Activated CD4-positive, alpha-beta T cell treated with anti-CD3 and anti-CD28 coated beads, Interleukin-2, amount 10 ng/mL, durations not matched to agents 7 days and 5 days (primary cell): ENCODE data around the gene EPGN. TPM values are rescaled to one million over a fixed set of nuclear protein-coding genes. Genes with fewer than 3 reads are reported as not detected.
A peak's percentile ranks its signal among the peaks of the same experiment; 100 is the strongest.

Experiments used
- CTCF ChIA-PET: fragments of 350-600 bp; sonication (Branson Sonifier 250); formaldehyde crosslinking; loops from one replicate; lab custom pipeline; 2021; ENCODE audit warnings: antibody characterized with exemption; lab: Charles Lee
- POLR2A ChIA-PET: fragments of 350-600 bp; sonication (Branson Sonifier 250); formaldehyde crosslinking; loops from one replicate; lab custom pipeline; 2021; ENCODE audit warnings: antibody characterized with exemption; lab: Charles Lee
- DNase-seq: peaks from one replicate; pipeline ENCODE4 v3.0.0-alpha.2; 2020
- H3K27ac Mint-ChIP-seq: one replicate; pipeline ENCODE4 v1.8.0; 2021; ENCODE audit warnings: mild to moderate bottlenecking, moderate library complexity, mixed read lengths
- H3K27me3 Mint-ChIP-seq: one replicate; pipeline ENCODE4 v1.8.0; 2021; ENCODE audit warnings: mixed read lengths
- H3K36me3 Mint-ChIP-seq: one replicate; pipeline ENCODE4 v1.8.0; 2021; ENCODE audit warnings: low read depth, mixed read lengths
- H3K4me1 Mint-ChIP-seq: one replicate; pipeline ENCODE4 v1.8.0; 2021; ENCODE audit warnings: mixed read lengths
- H3K4me3 Mint-ChIP-seq: one replicate; pipeline ENCODE4 v1.8.0; 2021; ENCODE audit warnings: mild to moderate bottlenecking, moderate library complexity, mixed read lengths
- H3K9me3 Mint-ChIP-seq: one replicate; pipeline ENCODE4 v1.8.0; 2021; ENCODE audit warnings: mixed read lengths
- total RNA-seq, 2 experiments: library from RNA; stranded (reverse); gene quantifications; one replicate each; pipeline ENCODE4 v1.2.3, GENCODE V29; 2021

The EPGN gene, protein sequence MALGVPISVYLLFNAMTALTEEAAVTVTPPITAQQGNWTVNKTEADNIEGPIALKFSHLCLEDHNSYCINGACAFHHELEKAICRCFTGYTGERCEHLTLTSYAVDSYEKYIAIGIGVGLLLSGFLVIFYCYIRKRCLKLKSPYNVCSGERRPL
- under 1 TPM; 0.23 to 0.67 TPM for total RNA-seq

DNA sequence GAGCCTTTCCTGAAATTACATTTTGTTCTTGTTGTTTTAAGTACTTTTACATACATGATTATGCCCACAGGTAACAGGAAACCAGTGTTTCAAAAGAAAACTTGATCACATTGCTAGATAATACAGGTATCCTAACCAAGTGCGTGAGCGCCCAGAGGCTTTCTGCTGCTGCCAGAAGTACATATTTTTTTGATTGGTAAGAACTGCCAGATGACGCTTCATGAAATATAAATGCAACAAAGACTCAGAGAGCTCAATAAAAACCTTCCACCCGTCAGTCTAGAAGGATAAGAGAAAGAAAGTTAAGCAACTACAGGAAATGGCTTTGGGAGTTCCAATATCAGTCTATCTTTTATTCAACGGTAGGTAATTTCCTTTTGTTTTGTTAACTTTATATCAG, at the start of gene EPGN:
EPGN (plus strand) TSS at position 256 of the 400 bp plus-strand sequence; CDS start at position 320, 64 bp downstream.
- Mint-ChIP-seq H3K4me3 (peak within 1 kb of the TSS; percentile 26), H3K27me3 (no peaks in the 10 kb centered on the region), H3K36me3 (no peaks in the 10 kb centered on the region), H3K4me1 (peaks cover 12% of the 10 kb centered on the region), H3K9me3 (no peaks in the 10 kb centered on the region), H3K27ac (peak within 1 kb of the TSS; percentile 55)
- ChIA-PET POLR2A (no interaction called here), CTCF (interaction anchor here (0.6 kb wide), 1 partner anchor 119 kb away, joined by 3 read pairs; no protein-coding TSS in a partner anchor)
- DNase-seq: peak; percentile 8

DNA sequence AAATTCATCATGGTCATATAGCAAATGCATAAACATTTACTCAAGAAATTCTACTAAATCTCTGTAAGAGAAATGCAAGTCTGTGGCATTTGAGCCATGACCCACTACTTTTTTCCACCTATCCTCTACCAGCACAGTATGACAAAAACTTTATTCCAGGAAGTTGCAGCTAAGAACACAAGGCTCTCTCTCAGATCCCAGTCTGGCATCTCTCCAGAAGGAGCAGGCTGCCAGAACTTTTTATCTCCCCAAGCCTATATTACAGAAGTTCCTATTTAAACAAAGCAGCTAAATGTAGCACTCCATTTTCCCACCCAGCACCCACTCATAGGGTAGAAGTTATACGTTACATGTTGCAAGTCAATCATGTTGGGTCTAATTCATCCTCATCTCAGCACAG, 49.3 kb upstream of the EPGN start:
- ChIA-PET CTCF (no interaction called here), POLR2A (no interaction called here)
- Mint-ChIP-seq H3K4me3 (no peak overlapping the region), H3K4me1 (no peaks in the 10 kb centered on the region), H3K27ac (no peak overlapping the region), H3K9me3 (no peaks in the 10 kb centered on the region), H3K36me3 (no peaks in the 10 kb centered on the region), H3K27me3 (no peaks in the 10 kb centered on the region)
- DNase-seq: no peak

DNA sequence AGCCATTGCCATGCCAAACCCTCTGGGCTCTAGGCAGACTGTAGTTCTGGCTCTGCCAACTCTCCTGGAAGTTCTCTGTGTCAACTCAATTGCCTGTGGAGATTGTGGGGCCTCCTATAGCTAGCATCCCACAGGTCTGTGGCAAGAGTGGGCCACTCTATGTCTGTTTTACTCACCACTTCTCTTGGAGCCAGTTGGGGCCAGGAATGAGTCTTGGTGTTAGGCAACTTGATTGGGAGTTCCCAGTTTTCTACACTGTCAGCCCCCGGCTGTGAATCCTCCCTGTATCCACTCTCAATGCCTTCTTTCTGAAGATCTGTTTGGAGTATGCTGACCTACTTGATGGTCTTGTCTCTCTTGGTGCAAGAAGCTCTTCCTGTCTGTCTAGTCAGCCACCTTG, 48.2 kb upstream of the EPGN start:
- Mint-ChIP-seq H3K36me3 (no peaks in the 10 kb centered on the region), H3K27ac (no peak overlapping the region), H3K4me3 (no peak overlapping the region), H3K4me1 (no peaks in the 10 kb centered on the region), H3K9me3 (no peaks in the 10 kb centered on the region), H3K27me3 (no peaks in the 10 kb centered on the region)
- no peak for DNase-seq
- CTCF ChIA-PET: no interaction called here
- POLR2A ChIA-PET: no interaction called here

DNA sequence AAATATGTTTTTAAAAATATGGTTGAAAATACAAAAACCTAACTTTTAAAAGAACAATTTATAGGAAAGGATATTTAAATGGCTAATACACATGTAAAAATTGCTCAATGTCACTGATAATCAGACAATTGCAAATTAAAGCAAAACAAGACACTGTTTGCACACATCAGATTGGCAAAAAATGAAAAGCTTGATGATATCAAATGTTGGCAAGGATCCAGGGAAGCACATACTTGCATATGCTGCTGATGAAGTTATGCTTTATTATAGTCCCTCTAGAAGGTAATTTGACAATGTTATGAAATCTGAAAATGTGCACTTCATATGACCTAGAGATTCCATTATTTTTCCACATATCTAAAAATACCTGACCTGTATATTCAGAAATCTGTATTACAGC, 45.7 kb upstream of the EPGN start:
- Mint-ChIP-seq H3K27me3 (no peaks in the 10 kb centered on the region), H3K4me1 (peaks cover under 1% of the 10 kb centered on the region), H3K9me3 (no peaks in the 10 kb centered on the region), H3K27ac (no peak overlapping the region), H3K36me3 (no peaks in the 10 kb centered on the region), H3K4me3 (no peak overlapping the region)
- ChIA-PET POLR2A (no interaction called here), CTCF (no interaction called here)
- no peak for DNase-seq

DNA sequence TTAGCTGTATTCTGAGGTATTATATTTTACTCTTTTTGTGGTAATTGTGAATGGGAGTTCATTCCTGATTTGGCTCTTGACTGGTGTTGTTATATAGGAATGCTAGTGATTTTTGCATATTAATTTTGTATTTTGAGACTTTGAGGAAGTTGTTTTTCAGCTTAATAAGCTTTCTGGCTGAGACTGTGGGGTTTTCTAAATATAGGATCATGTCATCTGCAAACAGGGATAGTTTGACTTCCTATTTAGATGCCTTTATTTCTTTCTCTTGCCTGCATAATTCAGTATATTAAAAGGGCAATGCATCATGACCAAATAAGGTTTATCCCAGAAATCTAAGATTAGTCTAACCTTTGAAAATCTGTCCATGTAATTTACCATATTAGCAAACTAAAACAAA, 44.7 kb upstream of the EPGN start:
- ChIA-PET CTCF (no interaction called here), POLR2A (no interaction called here)
- no peak overlapping the region for H3K27ac Mint-ChIP-seq

DNA sequence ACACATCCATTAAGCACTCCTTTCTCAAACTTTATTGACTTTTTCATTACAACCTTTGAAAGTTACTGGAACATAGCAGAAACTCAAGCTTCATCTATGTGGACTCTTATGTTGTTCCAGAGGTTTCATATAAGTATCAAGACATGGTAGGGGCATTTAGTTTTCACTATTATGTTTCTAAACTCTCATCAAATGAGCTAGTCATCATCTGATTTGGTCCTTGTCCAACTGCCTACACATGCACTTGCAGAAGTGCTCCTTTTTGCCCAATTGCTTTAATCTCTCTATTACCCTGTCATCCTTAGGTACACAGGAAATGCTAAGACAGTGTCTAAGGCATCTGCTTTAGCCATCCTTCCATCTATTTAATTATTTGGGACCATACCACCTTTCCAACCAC, 42.2 kb upstream of the EPGN start:
- Mint-ChIP-seq H3K27ac (no peak overlapping the region), H3K9me3 (peaks cover 2% of the 10 kb centered on the region), H3K4me1 (peaks cover 11% of the 10 kb centered on the region), H3K36me3 (no peaks in the 10 kb centered on the region), H3K4me3 (no peak overlapping the region), H3K27me3 (no peaks in the 10 kb centered on the region)
- CTCF ChIA-PET: no interaction called here
- POLR2A ChIA-PET: no interaction called here
- DNase-seq: no peak

More for the DNA sequence above, 44.7 kb upstream of the EPGN start:
- Mint-ChIP-seq H3K4me1 (peaks cover 10% of the 10 kb centered on the region), H3K4me3 (no peak overlapping the region), H3K27me3 (no peaks in the 10 kb centered on the region), H3K9me3 (no peaks in the 10 kb centered on the region), H3K36me3 (no peaks in the 10 kb centered on the region)
- DNase-seq: no peak

DNA sequence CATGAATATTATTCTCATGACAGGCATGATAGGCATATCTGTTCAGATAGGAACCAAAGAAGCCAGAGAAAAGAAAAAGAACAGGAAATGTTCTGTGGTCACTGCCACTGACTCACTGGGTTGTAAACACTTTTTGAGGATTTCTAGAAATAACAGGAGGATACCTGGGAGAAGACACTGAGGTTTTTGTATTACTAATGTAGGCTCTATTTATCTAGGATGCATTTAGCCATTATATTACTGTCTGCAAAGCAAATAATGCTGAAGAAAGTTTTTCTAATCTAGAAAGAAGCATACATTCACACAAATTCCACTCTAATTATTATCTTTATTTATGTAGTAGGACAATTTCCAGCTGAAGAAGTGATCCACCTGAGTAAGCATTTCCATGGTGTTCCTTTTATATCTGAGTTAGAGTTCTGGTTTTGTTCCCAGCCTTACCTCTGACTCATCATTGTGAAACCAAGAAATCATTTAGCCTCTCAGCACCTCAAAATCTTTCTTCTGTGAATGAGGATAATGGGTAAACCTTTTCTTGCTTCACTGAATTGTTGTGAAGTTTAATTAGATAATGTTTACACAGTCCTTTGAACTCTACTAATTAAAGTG, 40.2 kb upstream of the EPGN start:
- Mint-ChIP-seq H3K4me1 (peaks cover 11% of the 10 kb centered on the region), H3K36me3 (no peaks in the 10 kb centered on the region), H3K9me3 (peaks cover 6% of the 10 kb centered on the region), H3K4me3 (no peak overlapping the region), H3K27ac (no peak overlapping the region), H3K27me3 (no peaks in the 10 kb centered on the region)
- CTCF ChIA-PET: interaction anchor here (1.5 kb wide), 1 partner anchor 12 kb away, joined by 5 read pairs; no protein-coding TSS in a partner anchor
- POLR2A ChIA-PET: no interaction called here
- DNase-seq: no peak

DNA sequence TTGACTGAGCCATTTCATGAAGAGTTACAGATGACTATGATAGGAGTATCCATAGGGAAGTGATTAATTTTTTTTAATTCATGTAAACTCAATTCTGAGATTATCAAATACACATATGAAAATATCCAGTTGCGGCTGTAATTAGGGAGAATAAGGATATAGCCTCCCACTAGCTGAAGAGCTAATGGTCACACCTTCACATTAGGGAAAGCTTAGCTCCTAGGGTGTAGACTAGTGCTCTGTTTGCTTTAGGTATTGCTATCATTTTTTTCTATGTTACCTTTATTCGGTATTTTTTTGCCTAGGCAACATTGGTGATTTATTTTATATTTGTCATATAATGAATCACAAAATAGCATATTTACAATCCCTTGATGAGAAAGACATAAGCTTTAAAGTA, 39.6 kb upstream of the EPGN start:
- Mint-ChIP-seq H3K27me3 (no peaks in the 10 kb centered on the region), H3K4me1 (peaks cover 11% of the 10 kb centered on the region), H3K36me3 (no peaks in the 10 kb centered on the region), H3K9me3 (peaks cover 6% of the 10 kb centered on the region), H3K27ac (no peak overlapping the region), H3K4me3 (no peak overlapping the region)
- no peak for DNase-seq
- POLR2A ChIA-PET: no interaction called here
- CTCF ChIA-PET: no interaction called here

DNA sequence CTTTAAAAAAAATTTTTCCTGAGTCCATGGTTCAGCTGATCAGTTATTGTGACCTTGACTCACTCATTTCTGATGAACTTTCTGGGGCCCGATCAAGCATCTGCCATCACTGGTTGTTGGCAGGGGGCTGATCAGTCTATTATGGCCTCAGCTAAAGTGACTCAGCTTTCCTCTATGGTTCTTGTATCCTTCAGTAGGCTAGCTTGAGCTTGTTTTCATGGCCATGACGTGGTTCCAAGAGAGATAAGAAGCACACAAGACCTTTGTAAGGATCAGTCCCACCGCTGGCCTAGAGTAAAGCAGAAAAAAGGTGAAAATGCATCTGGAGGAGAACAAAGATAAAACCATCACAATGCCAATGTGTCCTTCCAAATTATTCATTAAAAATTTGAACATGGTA, 29.8 kb upstream of the EPGN start:
- no peak for DNase-seq
- Mint-ChIP-seq H3K27me3 (no peaks in the 10 kb centered on the region), H3K27ac (no peak overlapping the region), H3K36me3 (no peaks in the 10 kb centered on the region), H3K9me3 (no peaks in the 10 kb centered on the region), H3K4me1 (no peaks in the 10 kb centered on the region), H3K4me3 (no peak overlapping the region)
- ChIA-PET CTCF (no interaction called here), POLR2A (interaction anchor here (0.6 kb wide), 2 partner anchors 25 to 1430 kb away, joined by 4 read pairs; no protein-coding TSS in a partner anchor)

DNA sequence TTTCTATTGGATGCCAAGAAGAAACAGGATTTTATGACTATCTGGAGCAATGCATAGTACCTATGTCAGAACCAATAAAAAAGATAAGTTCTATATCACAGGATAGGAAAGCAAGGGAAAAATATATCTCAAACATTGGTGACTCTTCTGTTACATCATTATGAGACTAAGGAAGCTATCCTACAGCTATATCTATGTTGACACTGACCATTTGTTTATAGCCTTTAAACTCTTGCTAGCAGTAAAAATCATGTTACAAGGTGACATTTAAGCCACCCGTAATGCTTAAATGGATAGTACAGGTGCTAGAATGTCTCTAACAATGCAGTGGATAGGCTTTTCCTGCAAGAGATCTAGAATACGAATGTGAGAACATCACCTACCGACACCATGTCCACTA, 28.6 kb upstream of the EPGN start:
- Mint-ChIP-seq H3K4me3 (no peak overlapping the region), H3K27me3 (no peaks in the 10 kb centered on the region), H3K36me3 (no peaks in the 10 kb centered on the region), H3K9me3 (no peaks in the 10 kb centered on the region), H3K4me1 (no peaks in the 10 kb centered on the region), H3K27ac (no peak overlapping the region)
- DNase-seq: no peak
- ChIA-PET POLR2A (no interaction called here), CTCF (interaction anchor here (0.6 kb wide), 2 partner anchors 61 to 1568 kb away, joined by 3 to 4 read pairs; no protein-coding TSS in a partner anchor)

DNA sequence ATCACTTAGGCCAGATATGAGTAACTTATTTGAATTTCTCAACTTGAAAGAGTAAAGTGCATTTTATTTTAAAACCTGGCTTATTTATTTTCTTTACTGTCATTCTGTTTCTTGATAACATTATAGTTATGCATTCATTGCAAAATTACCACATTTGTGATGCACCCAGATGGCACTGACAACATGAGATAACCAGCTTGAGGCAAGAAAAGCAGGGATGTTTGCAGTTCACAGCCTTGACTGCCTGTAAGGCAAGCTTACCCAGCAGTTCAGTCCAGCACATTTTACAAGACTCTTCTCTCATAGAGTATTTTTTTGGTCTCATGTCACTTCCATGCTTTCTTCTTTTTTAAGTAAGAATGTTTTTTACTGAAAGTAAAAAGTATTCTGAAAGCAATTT, 25.3 kb upstream of the EPGN start:
- CTCF ChIA-PET: no interaction called here
- H3K36me3 Mint-ChIP-seq: no peaks in the 10 kb centered on the region
- H3K27me3 Mint-ChIP-seq: no peaks in the 10 kb centered on the region
- H3K4me1 Mint-ChIP-seq: no peaks in the 10 kb centered on the region
- H3K4me3 Mint-ChIP-seq: no peak overlapping the region
- DNase-seq: no peak
- POLR2A ChIA-PET: no interaction called here
- H3K9me3 Mint-ChIP-seq: no peaks in the 10 kb centered on the region
- no peak overlapping the region for H3K27ac Mint-ChIP-seq

DNA sequence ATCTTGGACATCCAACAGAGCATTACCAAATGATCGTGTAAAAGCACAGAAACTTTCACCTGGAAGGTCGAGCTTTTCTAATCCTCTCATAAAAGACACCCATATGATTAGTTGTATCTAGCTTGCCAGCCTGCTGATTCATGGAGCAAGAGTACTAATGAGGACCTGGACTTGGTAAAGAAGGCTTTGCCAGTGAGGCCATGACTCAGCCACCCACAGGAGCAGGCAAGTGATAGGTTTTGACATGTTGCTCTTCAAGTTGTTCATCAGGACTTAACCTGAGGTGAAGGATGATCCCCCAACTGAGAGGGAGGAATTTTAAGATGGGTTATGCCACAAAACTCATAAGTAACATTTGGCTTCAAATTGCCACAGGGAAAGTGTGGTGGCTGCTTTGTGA, 24.7 kb upstream of the EPGN start:
- Mint-ChIP-seq H3K4me3 (no peak overlapping the region), H3K9me3 (no peaks in the 10 kb centered on the region), H3K4me1 (no peaks in the 10 kb centered on the region), H3K27me3 (no peaks in the 10 kb centered on the region), H3K27ac (no peak overlapping the region), H3K36me3 (no peaks in the 10 kb centered on the region)
- CTCF ChIA-PET: no interaction called here
- no peak for DNase-seq
- POLR2A ChIA-PET: no interaction called here

DNA sequence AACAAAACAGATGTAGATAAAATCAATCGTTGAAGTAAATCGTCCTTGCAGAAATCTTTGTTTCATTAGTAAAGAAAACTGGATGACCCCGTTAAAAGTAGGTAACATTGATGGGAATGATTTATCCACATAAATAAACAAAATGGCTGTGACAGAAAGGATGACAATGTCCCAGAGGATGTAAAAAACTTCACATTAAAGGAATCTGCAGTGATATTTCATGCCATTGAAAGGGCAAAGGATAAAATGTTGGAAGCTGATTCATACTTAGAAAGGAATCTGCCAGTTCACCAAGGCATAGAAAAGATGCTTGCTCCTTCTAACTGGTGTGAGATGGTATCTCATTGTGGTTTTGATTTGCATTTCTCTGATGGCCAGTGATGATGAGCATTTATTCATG, 24.2 kb upstream of the EPGN start:
- H3K27me3 Mint-ChIP-seq: no peaks in the 10 kb centered on the region
- H3K9me3 Mint-ChIP-seq: no peaks in the 10 kb centered on the region
- POLR2A ChIA-PET: no interaction called here
- no peaks in the 10 kb centered on the region for H3K4me1 Mint-ChIP-seq
- no peaks in the 10 kb centered on the region for H3K36me3 Mint-ChIP-seq
- no peak overlapping the region for H3K4me3 Mint-ChIP-seq
- no peak for DNase-seq
- CTCF ChIA-PET: no interaction called here
- H3K27ac Mint-ChIP-seq: no peak overlapping the region

DNA sequence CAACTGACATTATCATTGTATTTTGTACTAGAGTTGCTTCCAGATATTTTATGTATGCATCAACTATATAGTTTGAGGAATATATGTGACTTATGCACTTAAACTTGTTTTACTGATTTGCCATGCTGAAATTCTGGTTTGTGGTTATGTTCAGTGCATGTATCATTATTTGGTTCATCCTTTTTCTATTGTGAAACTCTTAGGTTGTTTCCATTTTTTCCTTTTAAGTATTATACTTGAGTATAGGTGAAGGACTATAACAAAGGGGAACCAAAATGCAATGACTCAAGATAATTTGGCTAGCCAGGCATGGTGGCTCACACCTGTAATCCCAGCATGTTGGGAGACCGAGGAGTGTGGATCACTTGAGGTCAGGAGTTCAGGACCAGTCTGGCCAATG, 21.1 kb upstream of the EPGN start:
- Mint-ChIP-seq H3K27ac (no peak overlapping the region), H3K27me3 (no peaks in the 10 kb centered on the region), H3K9me3 (no peaks in the 10 kb centered on the region), H3K4me1 (no peaks in the 10 kb centered on the region), H3K4me3 (no peak overlapping the region), H3K36me3 (no peaks in the 10 kb centered on the region)
- DNase-seq: no peak
- CTCF ChIA-PET: no interaction called here
- POLR2A ChIA-PET: no interaction called here
